NOMO-1 (cell line): ENCODE results near the gene IMPG2.

Experiments used
- DNase-seq, 2 experiments: peaks; one replicate each; lab custom pipeline; 2025; ENCODE audit not compliant: unreplicated experiment in 2 of 2; lab: John Stamatoyannopoulos, UW

The IMPG2 gene

GRCh38 chr3:101243285-101244211 lies 76.8 kb downstream of the IMPG2 start:
- DNase-seq: no peak

GRCh38 chr3:101240719-101241399 lies 79.5 kb downstream of the IMPG2 start:
- DNase-seq: no peak

- DNase-seq: no peak
These were observed 85.3 kb downstream of the IMPG2 start for GRCh38 chr3:101235048-101235447.

GRCh38 chr3:101230618-101231017 lies 89.8 kb downstream of the IMPG2 start:
- no peak for DNase-seq

- DNase-seq: no peak
These were observed 90.7 kb downstream of the IMPG2 start for GRCh38 chr3:101229681-101230080.

- DNase-seq: no peak
These were observed 91.9 kb downstream of the IMPG2 start for GRCh38 chr3:101228441-101228840.

GRCh38 chr3:101224739-101225138 lies 95.6 kb downstream of the IMPG2 start:
- no peak for DNase-seq

- DNase-seq: no peak
These were observed 97.4 kb downstream of the IMPG2 start for GRCh38 chr3:101223016-101223415.

GRCh38 chr3:101219842-101220560 lies 100.4 kb downstream of the IMPG2 start:
- DNase-seq: no peak

GRCh38 chr3:101217472-101218245 lies 102.7 kb downstream of the IMPG2 start:
- DNase-seq: no peak

GRCh38 chr3:101216710-101217465 lies 103.5 kb downstream of the IMPG2 start:
- DNase-seq: peak in 1 of 2 experiments; percentile 54

- DNase-seq: peak; percentile 22 to 49
These were observed 107.6 kb downstream of the IMPG2 start for GRCh38 chr3:101212730-101213129.

GRCh38 chr3:101204246-101204645 lies 116.1 kb downstream of the IMPG2 start:
- no peak for DNase-seq

GRCh38 chr3:101203411-101203810 lies 117.0 kb downstream of the IMPG2 start:
- no peak for DNase-seq

- peak in 1 of 2 experiments; percentile 14 for DNase-seq
These were observed 117.7 kb downstream of the IMPG2 start for GRCh38 chr3:101202640-101203039.

GRCh38 chr3:101200461-101200860 lies 119.9 kb downstream of the IMPG2 start:
- no peak for DNase-seq

- DNase-seq: peak in 1 of 2 experiments; percentile 45
These were observed 124.2 kb downstream of the IMPG2 start for GRCh38 chr3:101195951-101196713.

- DNase-seq: no peak
These were observed 126.0 kb downstream of the IMPG2 start for GRCh38 chr3:101194392-101194791.

- no peak for DNase-seq
These were observed 126.4 kb downstream of the IMPG2 start for GRCh38 chr3:101193957-101194356.
